ENCODE measurements around the gene VILL.

The VILL gene

DNA sequence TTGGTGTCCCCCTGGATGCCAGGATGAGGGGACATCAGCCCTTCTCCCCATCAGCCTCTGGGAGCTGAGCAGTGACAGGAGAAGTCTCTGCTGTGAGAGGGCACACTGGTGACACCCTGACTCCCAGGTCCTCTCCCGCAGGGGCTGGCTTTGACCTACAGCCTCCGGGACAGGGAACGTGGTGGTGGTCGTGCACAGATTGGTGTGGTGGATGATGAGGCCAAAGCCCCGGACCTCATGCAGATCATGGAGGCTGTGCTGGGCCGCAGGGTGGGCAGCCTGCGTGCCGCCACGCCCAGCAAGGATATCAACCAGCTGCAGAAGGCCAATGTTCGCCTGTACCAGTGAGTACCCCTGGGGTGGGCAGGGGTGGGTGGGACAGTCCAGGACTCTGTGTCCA is 6.8 kb downstream of the VILL start:
- peaks cover 4% of the 10 kb centered on the region; the same call in 1 of the 2 replicates for H3K4me1 ChIP-seq (ENCODE audit: insufficient read depth, low read length)
- H3K9me3 ChIP-seq (ENCODE audit: insufficient read depth, low read depth, low read length) = no peaks in the 10 kb centered on the region
- H3K27me3 ChIP-seq (ENCODE audit: insufficient read depth, low read length) = peaks cover 15% of the 10 kb centered on the region
- H3K4me3 ChIP-seq (ENCODE audit: low read length) = no peak overlapping the region
- no peaks in the 10 kb centered on the region; the same call in none of the 2 replicates for H3K36me3 ChIP-seq (ENCODE audit: insufficient read depth, low read depth, low read length)
- no peak overlapping the region for H3K27ac ChIP-seq (ENCODE audit: low read length)
- H3K9ac ChIP-seq (ENCODE audit: low read depth, low read length) = no peak overlapping the region

DNA sequence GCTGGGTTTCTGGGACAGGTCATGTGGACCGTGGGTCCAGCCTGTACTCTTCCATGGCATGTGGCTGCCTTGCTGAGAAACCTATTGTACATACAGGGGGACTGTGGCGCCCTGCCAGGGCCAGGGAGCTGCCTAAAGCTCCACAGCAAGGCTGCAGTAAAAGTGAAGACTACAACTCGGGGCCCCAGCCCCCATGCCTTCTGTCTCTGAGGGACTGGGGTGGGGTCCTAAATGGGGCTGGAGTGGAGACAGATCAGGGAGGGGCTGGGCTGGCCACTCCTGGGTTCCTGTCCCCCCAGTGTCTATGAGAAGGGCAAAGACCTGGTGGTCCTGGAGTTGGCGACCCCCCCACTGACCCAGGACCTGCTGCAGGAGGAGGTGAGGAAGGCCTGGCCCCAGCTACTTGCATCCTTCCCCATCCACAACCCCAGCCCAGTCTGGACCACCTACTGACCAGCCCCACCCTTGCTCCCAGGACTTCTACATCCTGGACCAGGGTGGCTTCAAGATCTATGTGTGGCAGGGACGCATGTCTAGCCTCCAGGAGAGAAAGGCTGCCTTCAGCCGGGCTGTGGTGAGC is 7.3 kb downstream of the VILL start:
- H3K36me3 ChIP-seq (ENCODE audit: insufficient read depth, low read depth, low read length) = no peaks in the 10 kb centered on the region; the same call in none of the 2 replicates
- H3K4me1 ChIP-seq (ENCODE audit: insufficient read depth, low read length) = peaks cover 4% of the 10 kb centered on the region; the same call in 1 of the 2 replicates
- H3K9me3 ChIP-seq (ENCODE audit: insufficient read depth, low read depth, low read length) = no peaks in the 10 kb centered on the region
- no peak overlapping the region for H3K4me3 ChIP-seq (ENCODE audit: low read length)
- no peak overlapping the region for H3K9ac ChIP-seq (ENCODE audit: low read depth, low read length)
- peaks cover 15% of the 10 kb centered on the region for H3K27me3 ChIP-seq (ENCODE audit: insufficient read depth, low read length)
- H3K27ac ChIP-seq (ENCODE audit: low read length) = no peak overlapping the region

DNA sequence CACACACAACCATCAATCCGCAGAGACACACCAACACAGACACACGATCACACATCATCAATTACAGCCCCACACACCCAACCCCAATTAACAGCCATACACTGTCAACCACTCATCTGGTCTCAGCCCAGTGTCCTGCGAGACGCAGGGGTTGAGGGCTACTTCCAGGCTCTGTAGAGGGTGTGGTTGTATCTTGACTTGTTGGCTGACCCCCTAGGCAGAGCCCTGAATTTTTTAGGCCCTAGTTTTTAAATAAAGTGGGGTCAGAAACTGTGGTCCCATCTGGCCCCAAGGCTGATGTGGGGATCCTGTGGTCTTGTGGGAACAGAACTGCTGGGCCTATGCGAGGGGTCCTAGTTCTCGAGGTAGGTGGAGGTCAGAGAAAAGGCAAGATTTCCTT is 9.2 kb downstream of the VILL start:
- Histone ChIP-seq H3K27me3 (ENCODE audit: insufficient read depth, low read length) (peaks cover 15% of the 10 kb centered on the region), H3K9me3 (ENCODE audit: insufficient read depth, low read depth, low read length) (no peaks in the 10 kb centered on the region), H3K9ac (ENCODE audit: low read depth, low read length) (no peak overlapping the region), H3K27ac (ENCODE audit: low read length) (no peak overlapping the region), H3K36me3 (ENCODE audit: insufficient read depth, low read depth, low read length) (no peaks in the 10 kb centered on the region; the same call in none of the 2 replicates), H3K4me1 (ENCODE audit: insufficient read depth, low read length) (peaks cover 6% of the 10 kb centered on the region; the same call in 1 of the 2 replicates), H3K4me3 (ENCODE audit: low read length) (no peak overlapping the region)

- H3K9ac ChIP-seq (ENCODE audit: low read depth, low read length) = no peak overlapping the region
- peaks cover 6% of the 10 kb centered on the region; the same call in 1 of the 2 replicates for H3K4me1 ChIP-seq (ENCODE audit: insufficient read depth, low read length)
- no peaks in the 10 kb centered on the region for H3K9me3 ChIP-seq (ENCODE audit: insufficient read depth, low read depth, low read length)
- no peak overlapping the region for H3K4me3 ChIP-seq (ENCODE audit: low read length)
- H3K27me3 ChIP-seq (ENCODE audit: insufficient read depth, low read length) = peaks cover 15% of the 10 kb centered on the region
- H3K27ac ChIP-seq (ENCODE audit: low read length) = no peak overlapping the region
- no peaks in the 10 kb centered on the region; the same call in none of the 2 replicates for H3K36me3 ChIP-seq (ENCODE audit: insufficient read depth, low read depth, low read length)
Observed at GRCh38 chr3:38000242-38000916, 9.8 kb downstream of the VILL start.

DNA sequence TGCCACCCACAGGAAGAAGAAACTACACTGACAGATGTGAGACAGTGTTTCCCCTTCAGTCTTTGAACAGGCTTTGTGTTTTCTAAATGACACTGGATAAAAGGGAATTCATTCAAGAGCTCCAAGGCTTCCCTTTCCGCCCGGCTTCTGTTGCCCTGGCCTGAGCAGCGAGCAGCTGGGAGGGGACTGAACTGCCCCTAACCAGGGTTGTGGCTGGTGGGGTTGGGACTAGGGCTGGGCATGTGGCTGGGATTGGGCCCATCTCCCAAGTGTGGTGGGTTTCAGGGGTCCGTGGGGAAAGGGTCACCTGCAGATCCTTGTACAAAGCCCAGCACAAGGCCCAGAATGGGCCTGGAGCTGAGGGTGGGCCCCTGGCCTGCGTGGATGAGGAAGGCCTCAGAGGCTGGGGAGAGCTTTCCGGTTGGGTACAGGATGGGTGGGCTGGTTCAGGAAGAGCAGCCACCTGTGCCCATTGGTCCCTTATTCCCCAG is 10.4 kb downstream of the VILL start:
- H3K27ac ChIP-seq (ENCODE audit: low read length) = no peak overlapping the region

GRCh38 chr3:38001456-38002081 is 11.0 kb downstream of the VILL start:
- H3K4me1 ChIP-seq (ENCODE audit: insufficient read depth, low read length) = peaks cover 6% of the 10 kb centered on the region; the same call in 1 of the 2 replicates
- H3K9ac ChIP-seq (ENCODE audit: low read depth, low read length) = no peak overlapping the region
- H3K36me3 ChIP-seq (ENCODE audit: insufficient read depth, low read depth, low read length) = no peaks in the 10 kb centered on the region; the same call in none of the 2 replicates

More for the DNA sequence above, 10.4 kb downstream of the VILL start:
- Histone ChIP-seq H3K4me1 (ENCODE audit: insufficient read depth, low read length) (peaks cover 6% of the 10 kb centered on the region; the same call in 1 of the 2 replicates), H3K27me3 (ENCODE audit: insufficient read depth, low read length) (peaks cover 15% of the 10 kb centered on the region), H3K9me3 (ENCODE audit: insufficient read depth, low read depth, low read length) (no peaks in the 10 kb centered on the region), H3K36me3 (ENCODE audit: insufficient read depth, low read depth, low read length) (no peaks in the 10 kb centered on the region; the same call in none of the 2 replicates), H3K9ac (ENCODE audit: low read depth, low read length) (no peak overlapping the region), H3K4me3 (ENCODE audit: low read length) (no peak overlapping the region)

GRCh38 chr3:38002291-38002876 is 11.8 kb downstream of the VILL start:
- H3K9ac ChIP-seq (ENCODE audit: low read depth, low read length) = no peak overlapping the region

More at GRCh38 chr3:38001456-38002081, 11.0 kb downstream of the VILL start:
- no peak overlapping the region for H3K4me3 ChIP-seq (ENCODE audit: low read length)
- H3K9me3 ChIP-seq (ENCODE audit: insufficient read depth, low read depth, low read length) = no peaks in the 10 kb centered on the region
- no peak overlapping the region for H3K27ac ChIP-seq (ENCODE audit: low read length)
- peaks cover 15% of the 10 kb centered on the region for H3K27me3 ChIP-seq (ENCODE audit: insufficient read depth, low read length)

GRCh38 chr3:38002940-38003339 is 12.4 kb downstream of the VILL start:
- Histone ChIP-seq H3K9me3 (ENCODE audit: insufficient read depth, low read depth, low read length) (no peaks in the 10 kb centered on the region), H3K9ac (ENCODE audit: low read depth, low read length) (no peak overlapping the region), H3K27ac (ENCODE audit: low read length) (no peak overlapping the region), H3K27me3 (ENCODE audit: insufficient read depth, low read length) (peaks cover 8% of the 10 kb centered on the region), H3K4me3 (ENCODE audit: low read length) (no peak overlapping the region), H3K36me3 (ENCODE audit: insufficient read depth, low read depth, low read length) (peaks cover 2% of the 10 kb centered on the region), H3K4me1 (ENCODE audit: insufficient read depth, low read length) (peaks cover 6% of the 10 kb centered on the region; the same call in 1 of the 2 replicates)

More at GRCh38 chr3:38002291-38002876, 11.8 kb downstream of the VILL start:
- Histone ChIP-seq H3K36me3 (ENCODE audit: insufficient read depth, low read depth, low read length) (no peaks in the 10 kb centered on the region; the same call in none of the 2 replicates), H3K9me3 (ENCODE audit: insufficient read depth, low read depth, low read length) (no peaks in the 10 kb centered on the region), H3K4me1 (ENCODE audit: insufficient read depth, low read length) (peaks cover 6% of the 10 kb centered on the region; the same call in 1 of the 2 replicates), H3K4me3 (ENCODE audit: low read length) (no peak overlapping the region), H3K27me3 (ENCODE audit: insufficient read depth, low read length) (peaks cover 13% of the 10 kb centered on the region), H3K27ac (ENCODE audit: low read length) (no peak overlapping the region)

- Histone ChIP-seq H3K9me3 (ENCODE audit: insufficient read depth, low read depth, low read length) (no peaks in the 10 kb centered on the region), H3K9ac (ENCODE audit: low read depth, low read length) (no peak overlapping the region), H3K27me3 (ENCODE audit: insufficient read depth, low read length) (peaks cover 4% of the 10 kb centered on the region), H3K36me3 (ENCODE audit: insufficient read depth, low read depth, low read length) (peaks cover 5% of the 10 kb centered on the region), H3K27ac (ENCODE audit: low read length) (no peak overlapping the region), H3K4me1 (ENCODE audit: insufficient read depth, low read length) (peaks cover 4% of the 10 kb centered on the region; the same call in 1 of the 2 replicates), H3K4me3 (ENCODE audit: low read length) (no peak overlapping the region)
Observed at GRCh38 chr3:38003371-38003816, 12.8 kb downstream of the VILL start.

- peaks cover 5% of the 10 kb centered on the region for H3K36me3 ChIP-seq (ENCODE audit: insufficient read depth, low read depth, low read length)
- H3K4me1 ChIP-seq (ENCODE audit: insufficient read depth, low read length) = 0 out of 2 replicates have a peak, but pooled peaks cover 2% of the 10 kb centered on the region
- H3K27ac ChIP-seq (ENCODE audit: low read length) = no peak overlapping the region
- no peak overlapping the region for H3K4me3 ChIP-seq (ENCODE audit: low read length)
- no peak overlapping the region for H3K9ac ChIP-seq (ENCODE audit: low read depth, low read length)
- no peaks in the 10 kb centered on the region; the same call in 1 of the 2 replicates for H3K27me3 ChIP-seq (ENCODE audit: insufficient read depth, low read length)
- no peaks in the 10 kb centered on the region for H3K9me3 ChIP-seq (ENCODE audit: insufficient read depth, low read depth, low read length)
Observed at GRCh38 chr3:38003817-38004414, 13.3 kb downstream of the VILL start.
